GM13976 (cell line): ENCODE measurements around the gene TULP1.

Experiments used
- DNase-seq: peaks from one replicate; pipeline ENCODE4 v3.0.0; 2012; ENCODE audit warnings: low spot score
- in situ Hi-C: fragments of 300-500 bp; cut with MboI; formaldehyde crosslinking; loops from one replicate; pipeline ENCODE4 v1.12.0; 2022; ENCODE audit warnings: low sequenced_read_pairs, mixed read lengths, inconsistent platforms; ENCODE audit not compliant: unreplicated experiment
- TF ChIP-seq, protein P1 (sequence below): IDR thresholded peaks from 2 replicates; pipeline ENCODE4 v1.5.1; 2012; ENCODE audit warnings: borderline replicate concordance, mild to moderate bottlenecking; ENCODE audit not compliant: insufficient read depth; ENCODE audit errors: extremely low read depth, missing control alignments, control extremely low read depth

TULP1 gene

DNA sequence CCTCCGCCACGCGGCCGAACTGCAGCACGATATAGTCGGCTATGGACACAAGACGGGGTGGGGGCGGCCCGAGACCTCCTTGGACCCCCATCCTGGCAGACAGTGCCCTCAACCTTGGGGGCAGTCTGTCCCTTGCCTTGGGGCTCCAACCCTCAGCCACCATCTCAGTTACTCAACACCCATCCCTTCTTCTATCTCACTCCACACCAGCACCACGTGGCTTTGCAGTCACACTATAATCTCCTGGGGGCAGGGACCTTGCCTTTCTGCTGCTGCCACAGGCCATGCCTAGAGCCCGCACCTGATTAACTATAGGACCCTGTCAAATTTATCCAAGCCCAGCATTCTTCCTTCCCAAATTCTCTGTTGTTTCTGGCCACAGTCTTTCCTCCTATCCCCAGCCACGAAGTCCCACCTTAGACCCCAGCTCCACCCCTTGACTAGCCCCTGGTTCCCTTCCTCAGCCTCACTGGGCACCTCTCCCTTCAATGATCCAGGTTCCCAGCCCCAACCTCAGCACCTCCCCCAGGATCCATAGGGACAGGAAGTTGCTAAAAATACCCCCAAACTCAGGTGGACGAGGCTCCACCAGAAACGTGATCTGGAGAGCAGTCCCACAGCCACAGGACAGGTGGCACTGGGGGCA is 14.2 kb downstream of the TULP1 start:
- DNase-seq: no peak

DNA sequence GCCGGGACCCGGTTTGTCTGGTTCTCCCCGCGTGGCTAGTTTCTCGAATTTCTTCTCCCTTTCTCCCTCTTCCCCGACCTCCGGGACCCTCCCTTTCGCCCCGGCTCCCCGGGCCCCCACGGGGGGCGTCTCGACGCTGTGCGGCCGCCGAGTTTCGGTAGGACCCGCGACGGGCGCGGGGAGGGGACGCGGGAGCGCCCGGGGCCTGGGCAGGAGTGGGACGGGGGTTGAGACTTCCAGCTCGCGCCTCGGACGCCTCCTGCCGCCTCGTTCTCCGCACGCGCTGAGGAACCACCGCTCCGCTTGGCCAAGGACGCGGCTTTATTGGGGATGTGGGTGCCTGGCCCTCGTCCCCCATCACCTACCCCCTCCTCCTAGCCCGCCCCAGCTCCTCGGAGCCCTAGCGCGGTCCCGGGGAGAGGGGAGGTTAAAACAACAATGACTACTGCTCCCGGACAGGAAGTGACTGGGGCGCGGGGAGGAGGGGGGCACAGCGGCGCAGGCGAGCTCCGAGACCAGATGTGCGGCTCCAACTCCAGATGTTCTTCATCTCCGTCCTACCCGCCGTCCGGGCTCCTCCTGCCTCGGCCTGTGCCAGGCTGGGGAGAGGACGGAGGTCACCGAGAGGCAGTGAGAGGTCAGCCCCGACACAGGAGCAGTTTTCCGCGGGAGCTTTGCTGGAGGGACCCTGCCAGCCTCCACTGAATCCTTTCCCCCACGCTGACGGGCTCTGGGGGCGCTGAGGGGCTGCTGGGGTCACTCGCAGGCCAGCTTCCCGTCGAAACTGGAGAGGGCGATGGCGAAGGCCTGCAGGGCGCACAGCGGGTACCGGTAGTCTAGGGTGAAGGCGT is 14.9 kb downstream of the TULP1 start:
- peak; percentile 67 for DNase-seq
- in situ Hi-C loops: no loop called here
- TF ChIP-seq, protein P1, sequence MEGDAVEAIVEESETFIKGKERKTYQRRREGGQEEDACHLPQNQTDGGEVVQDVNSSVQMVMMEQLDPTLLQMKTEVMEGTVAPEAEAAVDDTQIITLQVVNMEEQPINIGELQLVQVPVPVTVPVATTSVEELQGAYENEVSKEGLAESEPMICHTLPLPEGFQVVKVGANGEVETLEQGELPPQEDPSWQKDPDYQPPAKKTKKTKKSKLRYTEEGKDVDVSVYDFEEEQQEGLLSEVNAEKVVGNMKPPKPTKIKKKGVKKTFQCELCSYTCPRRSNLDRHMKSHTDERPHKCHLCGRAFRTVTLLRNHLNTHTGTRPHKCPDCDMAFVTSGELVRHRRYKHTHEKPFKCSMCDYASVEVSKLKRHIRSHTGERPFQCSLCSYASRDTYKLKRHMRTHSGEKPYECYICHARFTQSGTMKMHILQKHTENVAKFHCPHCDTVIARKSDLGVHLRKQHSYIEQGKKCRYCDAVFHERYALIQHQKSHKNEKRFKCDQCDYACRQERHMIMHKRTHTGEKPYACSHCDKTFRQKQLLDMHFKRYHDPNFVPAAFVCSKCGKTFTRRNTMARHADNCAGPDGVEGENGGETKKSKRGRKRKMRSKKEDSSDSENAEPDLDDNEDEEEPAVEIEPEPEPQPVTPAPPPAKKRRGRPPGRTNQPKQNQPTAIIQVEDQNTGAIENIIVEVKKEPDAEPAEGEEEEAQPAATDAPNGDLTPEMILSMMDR: no peak

More for the DNA sequence above, 14.2 kb downstream of the TULP1 start:
- TF ChIP-seq, protein P1: no peak
- in situ Hi-C loops: no loop called here

DNA sequence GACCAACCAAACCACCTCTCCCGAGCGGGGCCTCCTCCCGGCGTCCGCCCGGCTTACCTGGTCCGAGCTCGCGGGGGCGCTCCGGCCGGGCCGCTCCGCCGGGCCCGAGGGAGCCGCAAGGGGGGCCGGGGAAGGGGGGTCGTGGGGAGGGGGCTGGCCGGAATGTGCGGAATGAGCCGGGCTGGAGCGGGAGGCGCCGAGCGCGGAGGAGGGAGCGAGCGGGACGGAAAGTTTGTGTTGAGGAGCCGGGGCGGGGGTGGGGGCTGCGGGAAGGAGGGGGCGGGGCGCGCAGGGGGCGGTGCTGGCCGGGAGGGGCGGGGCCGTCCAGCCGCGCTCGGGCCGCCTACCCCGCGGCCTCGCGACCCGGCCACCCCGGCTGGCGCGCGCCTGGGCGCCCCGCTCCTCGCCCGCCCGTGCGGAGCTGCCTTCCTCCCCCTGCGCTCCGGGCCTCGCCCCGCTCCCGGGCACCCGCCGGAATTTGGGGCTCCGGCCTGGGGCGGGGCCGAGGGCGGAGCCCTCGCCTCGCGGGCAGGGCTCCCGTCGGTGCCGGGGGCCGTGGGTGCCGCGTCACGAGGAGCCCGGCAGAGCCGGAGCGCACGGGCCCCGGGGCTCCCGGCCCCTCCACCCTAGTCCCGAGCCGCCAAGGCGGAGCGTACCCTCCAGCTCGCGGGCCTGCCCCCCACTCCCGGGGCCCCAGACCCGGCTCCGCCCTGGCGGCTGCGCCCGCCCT is 15.7 kb downstream of the TULP1 start, which contains the start of gene TEAD3:
TSS of gene TEAD3 (minus strand) at position 239 of the 730 bp plus-strand sequence.
- peak; percentile 93 for DNase-seq
- TF ChIP-seq, protein P1: no peak
- in situ Hi-C loops: no loop called here

DNA sequence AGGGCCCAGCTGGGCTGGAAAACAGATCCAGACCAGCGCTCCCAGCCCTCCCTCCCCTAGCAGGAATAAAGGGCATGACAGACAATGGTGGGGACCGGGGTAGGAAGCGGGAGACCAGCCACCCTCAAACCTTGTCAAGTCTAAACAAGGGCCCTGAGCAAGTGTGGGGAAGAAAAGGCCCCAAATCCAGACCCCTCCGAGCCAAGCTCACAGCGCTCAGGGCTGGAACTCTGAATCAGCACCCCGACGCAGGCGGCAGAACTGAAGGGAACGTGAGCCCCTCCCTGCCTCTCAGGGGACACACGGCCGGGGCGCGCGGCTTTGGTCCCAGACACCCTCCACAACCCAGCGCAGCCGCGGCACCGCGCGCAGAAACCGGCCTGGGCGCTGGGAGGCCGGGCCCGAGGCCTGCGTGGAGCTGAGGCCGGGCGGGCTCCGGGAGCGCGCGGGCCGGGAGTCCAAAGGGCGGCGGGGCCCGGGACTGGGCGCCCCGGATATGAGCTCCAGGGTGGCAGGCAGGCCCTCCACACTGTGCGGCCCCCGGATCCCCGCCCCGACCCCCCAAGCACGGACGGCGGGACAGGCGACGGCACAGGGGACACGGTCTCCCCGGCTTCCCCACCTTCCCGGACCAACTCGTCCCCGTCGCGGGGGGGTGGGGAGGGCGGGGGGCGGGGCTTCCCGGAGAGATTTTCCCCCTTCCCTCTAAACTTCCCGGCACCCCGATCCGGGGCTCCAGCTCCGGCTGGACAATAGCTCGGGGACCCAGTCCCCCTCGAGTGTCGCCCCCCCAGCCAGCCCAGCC is 16.5 kb downstream of the TULP1 start:
- TF ChIP-seq, protein P1: no peak
- in situ Hi-C loops: no loop called here
- no peak for DNase-seq

DNA sequence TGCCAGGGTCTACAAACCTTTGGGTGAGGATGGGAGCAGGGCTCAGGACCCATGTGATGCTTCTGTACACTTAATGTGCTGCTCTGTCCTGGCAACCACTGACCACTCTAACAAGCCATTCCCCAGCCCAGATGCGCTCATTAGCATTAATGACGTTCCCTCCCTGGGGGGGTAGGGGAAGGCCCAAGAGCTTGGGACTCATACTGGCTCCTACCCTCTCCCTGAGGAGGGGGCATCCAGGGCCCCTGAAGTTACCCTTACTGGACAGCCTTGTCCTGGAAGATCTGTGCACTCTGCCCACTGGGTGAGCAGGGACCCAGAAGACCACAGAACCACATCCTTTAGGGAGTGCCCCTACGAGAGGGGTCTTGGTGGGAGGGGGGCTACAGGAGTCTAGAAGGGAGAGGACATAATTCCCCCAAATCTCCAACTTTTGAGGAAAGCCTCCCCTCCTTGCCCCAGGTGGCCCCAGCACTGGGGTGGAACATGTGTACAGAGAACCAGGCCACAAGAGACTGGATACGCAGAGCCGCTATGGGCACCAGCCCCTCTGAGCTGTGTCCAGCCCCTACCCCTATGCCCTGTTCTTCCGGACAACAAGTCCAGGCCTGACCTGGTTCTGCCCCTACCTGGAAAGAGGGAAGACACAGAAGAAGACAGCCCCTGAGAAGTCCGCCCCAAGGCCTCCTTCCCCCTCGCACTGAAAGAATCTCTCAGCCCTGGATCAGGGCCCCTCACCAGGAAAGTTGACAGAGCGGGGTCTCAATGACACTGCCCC is 17.2 kb downstream of the TULP1 start:
- DNase-seq: no peak
- in situ Hi-C loops: no loop called here
- TF ChIP-seq, protein P1: no peak
